K562 (cell line): ENCODE data around the gene COX11. TPM values are rescaled to one million over a fixed set of nuclear protein-coding genes. Genes with fewer than 3 reads are reported as not detected.

ENCODE experiments used
- ATAC-seq: fragments of 200-7000 bp; cut with Tn5 transposase; 3 replicates; pipeline ENCODE4 v1.9.1; 2020; ENCODE audit warnings: moderate library complexity
- BruUV-seq: library from RNA; stranded (reverse); fragments of 400-500 nt; replicated peaks from 2 replicates; lab custom pipeline; 2021; lab: Mats Ljungman, UMichigan
- CTCF ChIA-PET: fragments of 300-600 bp; formaldehyde crosslinking; extraction: SDS; loops from one replicate; lab custom pipeline; 2021; ENCODE audit warnings: low intra/inter-chr PET ratio; lab: Yijun Ruan, JAX
- POLR2A ChIA-PET: fragments of 300-600, 350-650 bp; sonication (Branson Sonifier 250); formaldehyde crosslinking; extraction: SDS; loops from one replicate; lab custom pipeline; 2021; ENCODE audit warnings: antibody characterized with exemption, inconsistent platforms; lab: Yijun Ruan, JAX
- DNase-seq, 4 experiments: peaks; one replicate each; pipeline versions ENCODE4 v3.0.0 to v3.0.0-alpha.2; 2011 to 2018; ENCODE audit warnings: low spot score in 3 of 4, mixed read lengths in 3 of 4; ENCODE audit errors: extremely low read depth in 1 of 4
- FAIRE-seq: peaks from 2 replicates; lab custom pipeline; 2011; peaks lifted over from hg19 to GRCh38; lab: Jason Lieb, UNC
- H2AFZ ChIP-seq: 2 replicates; pipeline ENCODE4 v1.6.0; 2011; ENCODE audit warnings: low read depth, low read length, control low read depth, inconsistent platforms
- H3K27ac ChIP-seq: fragments of 200-600 bp; 3 replicates; pipeline ENCODE4 v1.8.0; 2011; ENCODE audit warnings: low read depth, mild to moderate bottlenecking, control low read depth, inconsistent platforms, low read length, moderate library complexity, mixed read lengths; ENCODE audit errors: extremely low read depth
- H3K27me3 ChIP-seq, 2 experiments: fragments of 300-600 bp in 1 of 2; 2 replicates in 1 of 2; 3 replicates in 1 of 2; pipeline versions ENCODE4 v1.6.0 to v1.8.0; 2011; ENCODE audit warnings: inconsistent platforms in 2 of 2, low read length in 2 of 2, mild to moderate bottlenecking in 1 of 2, mixed read lengths in 1 of 2, moderate library complexity in 1 of 2; ENCODE audit not compliant: control insufficient read depth in 2 of 2, insufficient read depth in 2 of 2
- H3K36me3 ChIP-seq: fragments of 300-600 bp; 3 replicates; pipeline ENCODE4 v1.8.0; 2011; ENCODE audit warnings: mild to moderate bottlenecking, low read length, inconsistent platforms; ENCODE audit not compliant: control insufficient read depth, insufficient read depth
- H3K4me1 ChIP-seq, 2 experiments: fragments of 200-600 bp in 1 of 2; replicated peaks in 1 of 2; 2 replicates in 1 of 2; 3 replicates in 1 of 2; pipeline versions ENCODE4 v1.5.1 to v1.8.0; 2011; ENCODE audit warnings: inconsistent platforms in 2 of 2, low read length in 2 of 2, mild to moderate bottlenecking in 1 of 2, mixed read lengths in 1 of 2, moderate library complexity in 1 of 2; ENCODE audit not compliant: control insufficient read depth in 2 of 2, insufficient read depth in 2 of 2
- H3K4me2 ChIP-seq: 2 replicates; pipeline ENCODE4 v1.6.1; 2011; ENCODE audit warnings: low read length, control low read depth, inconsistent platforms, mixed read lengths; ENCODE audit not compliant: insufficient read depth
- H3K4me3 ChIP-seq: fragments of 200-600 bp; sonication (generic), shearing (Covaris generic); 2 replicates; pipeline ENCODE4 v1.5.1; 2016; ENCODE audit warnings: control low read depth, inconsistent platforms
- H3K79me2 ChIP-seq: fragments of 200-600 bp; 3 replicates; pipeline ENCODE4 v1.8.0; 2011; ENCODE audit warnings: low read length, inconsistent platforms; ENCODE audit not compliant: control insufficient read depth, insufficient read depth
- H3K9ac ChIP-seq, 2 experiments: 2 replicates each; pipeline versions ENCODE4 v1.6.0 to v1.6.1; 2011; ENCODE audit warnings: low read depth in 2 of 2, low read length in 2 of 2, control low read depth in 1 of 2, inconsistent platforms in 1 of 2, mild to moderate bottlenecking in 1 of 2, mixed read lengths in 1 of 2; ENCODE audit not compliant: insufficient read depth in 1 of 2
- H3K9me1 ChIP-seq: one replicate; pipeline ENCODE4 v1.6.0; 2011; ENCODE audit warnings: inconsistent platforms, mild to moderate bottlenecking, low read length, moderate library complexity; ENCODE audit not compliant: control insufficient read depth, insufficient read depth
- H3K9me3 ChIP-seq: replicated peaks from 2 replicates; pipeline ENCODE4 v1.5.1; 2011; ENCODE audit warnings: low read depth, low read length, inconsistent platforms; ENCODE audit not compliant: control insufficient read depth, insufficient read depth
- H4K20me1 ChIP-seq: replicated peaks from 2 replicates; pipeline ENCODE4 v1.6.1; 2011; ENCODE audit warnings: low read length, inconsistent platforms, mixed read lengths; ENCODE audit not compliant: control insufficient read depth, insufficient read depth
- ID3 ChIP-seq, 2 experiments: fragments of 250-450 bp in 1 of 2; fragments of 450-650 bp in 1 of 2; sonication (Bioruptor Pico) in 1 of 2; IDR thresholded peaks; 2 replicates each; pipeline versions ENCODE4 v1.6.1 to v1.8.0; 2016 to 2021; ENCODE audit warnings: mild to moderate bottlenecking in 2 of 2, moderate library complexity in 2 of 2, missing compliant biosample characterization in 1 of 2, missing genetic modification characterization in 1 of 2
- KAT7 ChIP-seq: sonication (generic); formaldehyde crosslinking; IDR thresholded peaks from 2 replicates; pipeline ENCODE4 v1.8.0; 2022; ENCODE audit warnings: missing genetic modification reagents, mild to moderate bottlenecking, borderline replicate concordance
- SIN3A ChIP-seq, 2 experiments: fragments of 150-350 bp in 1 of 2; IDR thresholded peaks; 2 replicates each; pipeline ENCODE4 v1.6.1; 2011 to 2016; ENCODE audit warnings: borderline replicate concordance in 2 of 2, low read depth in 2 of 2, low read length in 2 of 2, mild to moderate bottlenecking in 2 of 2, moderate library complexity in 2 of 2; ENCODE audit not compliant: control insufficient read depth in 1 of 2
- SMARCC2 ChIP-seq: fragments of 450-650 bp; IDR thresholded peaks from 2 replicates; pipeline ENCODE4 v1.6.1; 2017; ENCODE audit warnings: antibody characterized with exemption, moderate library complexity, mild to moderate bottlenecking, low read depth
- ZBTB40 ChIP-seq, 2 experiments: fragments of 450-650 bp in 1 of 2; sonication (generic) in 1 of 2; formaldehyde crosslinking in 1 of 2; IDR thresholded peaks; 2 replicates each; pipeline versions ENCODE4 v1.7.1 to v1.9.0; 2016 to 2022; ENCODE audit warnings: inconsistent platforms in 1 of 2, mild to moderate bottlenecking in 1 of 2, missing genetic modification reagents in 1 of 2
- ZNF12 ChIP-seq: sonication (generic); formaldehyde crosslinking; IDR thresholded peaks from 2 replicates; pipeline ENCODE4 v1.4.0; 2020; ENCODE audit warnings: mild to moderate bottlenecking, missing genetic modification reagents
- WGBS: fragments of 100-300 bp; shearing (Covaris generic); methylation state at CpG from one replicate; pipeline ENCODE4 v1.1.6; 2016; ENCODE audit warnings: low coverage, mixed read lengths; ENCODE audit not compliant: insufficient coverage; ENCODE audit errors: missing lambda C conversion rate; 5-methylcytosine and 5-hydroxymethylcytosine counted together
- in situ Hi-C: fragments of 300-500 bp; cut with MboI; formaldehyde crosslinking; loops from 4 replicates; pipeline ENCODE4 v1.15.0; 2018; ENCODE audit warnings: inconsistent platforms, mixed read lengths
- intact Hi-C: fragments of 100-400 bp; cut with micrococcal nuclease; formaldehyde crosslinking; loops from 2 replicates; pipeline ENCODE4 v1.14.2; 2022
- polyA plus RNA-seq, 8 experiments: library from polyadenylated mRNA; depleted of rRNA in 4 of 8; stranded (reverse) in 5 of 8; unstranded in 3 of 8; fragments of >200 nt; fragmentation: Nextera tagmentation in 2 of 8; fragmentation: Illumina TruSeq in 1 of 8; extraction: Ambion mirVana in 2 of 8; extraction: Trizol in 1 of 8; gene quantifications; 2 replicates each; pipeline versions ENCODE4 v1.2.1 to v1.2.3, GENCODE V29; 2011 to 2014; ENCODE audit warnings: inconsistent platforms in 1 of 8, missing spikeins in 1 of 8
- total RNA-seq, 7 experiments: library from RNA; depleted of rRNA in 6 of 7; stranded (reverse); fragments of >200 nt in 6 of 7; fragmentation: Illumina TruSeq in 2 of 7; extraction: Trizol in 2 of 7; gene quantifications; 2 replicates each; pipeline versions ENCODE4 v1.2.1 to v1.2.3, GENCODE V29; 2011 to 2021; ENCODE audit warnings: low replicate concordance in 1 of 7

COX11 gene
- total and polyA plus RNA-seq, 9 of the 15 experiments (the other 6 are each of a cell fraction or from before 2014, with no cell fraction given): 18.5 to 112 (median 30.7) TPM

DNA sequence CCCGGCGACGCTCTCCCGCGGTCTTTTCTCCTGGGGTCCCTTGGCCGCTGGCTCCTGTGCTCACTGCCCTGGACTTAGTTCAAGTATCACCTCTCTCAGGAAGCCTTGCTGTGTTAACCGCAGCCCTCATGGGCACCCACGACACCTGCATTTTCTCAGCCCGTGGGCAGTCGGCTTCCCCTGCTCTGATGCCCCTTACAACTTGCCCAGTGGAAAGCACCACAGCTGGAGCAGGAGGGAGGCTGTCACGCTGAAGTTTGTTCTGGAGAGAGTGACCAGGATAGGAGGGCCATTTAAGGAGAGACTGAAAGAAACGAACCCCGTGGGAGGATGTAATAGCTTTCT lies 506 bp upstream of the COX11 start:
- 2% methylated on average over 13 of the region's 13 CpGs for WGBS
- intact Hi-C loops: loop anchor here (1.0 kb wide), 1 partner anchor 69 kb away; the partner anchor contains the start of gene TOM1L1
- in situ Hi-C loops: no loop called here
- TF ChIP-seq SMARCC2 (no peak), KAT7 (CRISPR knock-in tag) (peak; percentile 56; the same call in 1 of the 2 replicates), ZBTB40 (IDR thresholded peaks at IDR 0.05) (peak; percentile 22; the same call in 1 of the 2 replicates), ZBTB40 (CRISPR knock-in tag; IDR thresholded peaks at IDR 0.05) (no peak), ZNF12 (CRISPR knock-in tag) (0 out of 2 replicates have a peak, but pooled peaks have one; percentile 21), SIN3A (IDR thresholded peaks at IDR 0.05; ENCODE audit: borderline replicate concordance in 2 of 2, control insufficient read depth in 1 of 2, low read depth in 2 of 2, low read length in 2 of 2) (peak in 1 of 2 experiments; percentile 72; a peak in 1 of 4 replicates), ID3 (CRISPR knock-in tag; IDR thresholded peaks at IDR 0.05) (no peak), ID3 (tag; IDR thresholded peaks at IDR 0.05) (0 out of 2 replicates have a peak, but pooled peaks have one; percentile 20)

More for the DNA sequence above, 506 bp upstream of the COX11 start:
- Histone ChIP-seq H3K9ac (peak overlapping the region; percentile 86 to 97), H3K9me3 (no peaks in the 10 kb centered on the region), H4K20me1 (no peaks in the 10 kb centered on the region), H3K79me2 (peaks cover 88% of the 10 kb centered on the region), H3K4me2 (peak overlapping the region; percentile 97), H3K36me3 (peaks cover 16% of the 10 kb centered on the region), H3K9me1 (no peaks in the 10 kb centered on the region), H3K27me3 (no peaks in the 10 kb centered on the region), H2AFZ (peak overlapping the region; percentile 98), H3K27ac (peak overlapping the region; percentile 79), H3K4me1 (peaks cover 0 to 21% of the 10 kb centered on the region in 2 experiments), H3K4me3 (peak overlapping the region; percentile 79)
- ChIA-PET CTCF (interaction anchor here (0.6 kb wide), 1 partner anchor 653 kb away, joined by 3 read pairs; no protein-coding TSS in a partner anchor), POLR2A (interaction anchor here (0.6 to 1.7 kb wide), 4 partner anchors 17 to 400 kb away, joined by 3 to 5 read pairs (median 3); no protein-coding TSS in a partner anchor)
- TSS peak; percentile 61 for BruUV-seq
- FAIRE-seq: no peak
- peak; percentile 52 for ATAC-seq
- peak in 2 of 4 experiments; percentile 25 to 41 for DNase-seq
